GM12878 (cell line): ENCODE measurements around the gene KDM6B. TPM values are rescaled to one million over a fixed set of nuclear protein-coding genes. Genes with fewer than 3 reads are reported as not detected.

Experiments
- BACH1 ChIP-seq: fragments of 450-650 bp; IDR thresholded peaks from 2 replicates; pipeline ENCODE4 v1.6.1; 2017; ENCODE audit warnings: mild to moderate bottlenecking, borderline replicate concordance
- CHD1 ChIP-seq: IDR thresholded peaks from 2 replicates; pipeline ENCODE4 v1.6.1; 2012; ENCODE audit warnings: low read depth, low read length, improper control_type of control experiment
- ESRRA ChIP-seq: IDR thresholded peaks from 2 replicates; pipeline ENCODE4 v1.6.1; 2012; ENCODE audit warnings: mild to moderate bottlenecking, low read length, improper control_type of control experiment
- FOS ChIP-seq: IDR thresholded peaks from 3 replicates; pipeline ENCODE4 v1.6.1; 2011; ENCODE audit warnings: borderline replicate concordance; ENCODE audit not compliant: insufficient read length; ENCODE audit errors: extremely low read depth
- KLF5 ChIP-seq: fragments of 450-650 bp; IDR thresholded peaks from 2 replicates; pipeline ENCODE4 v1.6.1; 2014; ENCODE audit warnings: mild to moderate bottlenecking; ENCODE audit not compliant: partially characterized antibody
- LARP7 ChIP-seq: fragments of 450-650 bp; IDR thresholded peaks from 2 replicates; pipeline ENCODE4 v1.6.1; 2017; ENCODE audit warnings: mild to moderate bottlenecking
- MEF2A ChIP-seq: IDR thresholded peaks from 2 replicates; pipeline ENCODE4 v1.6.1; 2011; ENCODE audit warnings: low read depth, mild to moderate bottlenecking, low read length, moderate library complexity; ENCODE audit not compliant: insufficient read depth
- MXI1 ChIP-seq: fragments of 150-350 bp; IDR thresholded peaks from 2 replicates; pipeline ENCODE4 v1.6.1; 2011; ENCODE audit warnings: low read depth, mild to moderate bottlenecking, inconsistent platforms, low read length, improper control_type of control experiment
- NFYA ChIP-seq: IDR thresholded peaks from 2 replicates; pipeline ENCODE4 v1.6.1; 2011; ENCODE audit warnings: low read depth, mild to moderate bottlenecking, low read length, improper control_type of control experiment, borderline replicate concordance
- POLR2AphosphoS2 ChIP-seq: IDR thresholded peaks from 2 replicates; pipeline ENCODE4 v1.6.1; 2011; ENCODE audit warnings: low read depth, mild to moderate bottlenecking, low read length, improper control_type of control experiment, moderate library complexity
- polyA plus RNA-seq, 11 experiments: library from polyadenylated mRNA; depleted of rRNA in 4 of 11; unstranded in 6 of 11; stranded (reverse) in 5 of 11; fragments of >200 nt; fragmentation: Nextera tagmentation in 4 of 11; fragmentation: Illumina TruSeq in 1 of 11; extraction: Ambion mirVana in 4 of 11; extraction: Trizol in 1 of 11; gene quantifications; 1 replicate in 1 of 11; 2 replicates in 10 of 11; pipeline versions ENCODE4 v1.2.1 to v1.2.3, GENCODE V29; 2011 to 2016; ENCODE audit warnings: inconsistent platforms in 2 of 11, missing spikeins in 2 of 11, low read depth in 1 of 11
- total RNA-seq, 4 experiments: library from RNA; depleted of rRNA in 3 of 4; stranded (reverse); fragments of >200 nt in 3 of 4; fragmentation: Illumina TruSeq in 1 of 4; extraction: Trizol in 1 of 4; gene quantifications; 2 replicates each; pipeline versions ENCODE4 v1.2.1 to v1.2.3, GENCODE V29; 2013 to 2021
- TF ChIP-seq, protein P1 (sequence below): IDR thresholded peaks from 2 replicates; pipeline ENCODE4 v1.6.1; 2012; ENCODE audit warnings: low read depth, low read length, improper control_type of control experiment

Gene KDM6B
- total and polyA plus RNA-seq, 10 of the 15 experiments (the other 5 are each of a cell fraction or from before 2014, with no cell fraction given) = 0.05 to 33.5 (median 2.3) TPM

DNA sequence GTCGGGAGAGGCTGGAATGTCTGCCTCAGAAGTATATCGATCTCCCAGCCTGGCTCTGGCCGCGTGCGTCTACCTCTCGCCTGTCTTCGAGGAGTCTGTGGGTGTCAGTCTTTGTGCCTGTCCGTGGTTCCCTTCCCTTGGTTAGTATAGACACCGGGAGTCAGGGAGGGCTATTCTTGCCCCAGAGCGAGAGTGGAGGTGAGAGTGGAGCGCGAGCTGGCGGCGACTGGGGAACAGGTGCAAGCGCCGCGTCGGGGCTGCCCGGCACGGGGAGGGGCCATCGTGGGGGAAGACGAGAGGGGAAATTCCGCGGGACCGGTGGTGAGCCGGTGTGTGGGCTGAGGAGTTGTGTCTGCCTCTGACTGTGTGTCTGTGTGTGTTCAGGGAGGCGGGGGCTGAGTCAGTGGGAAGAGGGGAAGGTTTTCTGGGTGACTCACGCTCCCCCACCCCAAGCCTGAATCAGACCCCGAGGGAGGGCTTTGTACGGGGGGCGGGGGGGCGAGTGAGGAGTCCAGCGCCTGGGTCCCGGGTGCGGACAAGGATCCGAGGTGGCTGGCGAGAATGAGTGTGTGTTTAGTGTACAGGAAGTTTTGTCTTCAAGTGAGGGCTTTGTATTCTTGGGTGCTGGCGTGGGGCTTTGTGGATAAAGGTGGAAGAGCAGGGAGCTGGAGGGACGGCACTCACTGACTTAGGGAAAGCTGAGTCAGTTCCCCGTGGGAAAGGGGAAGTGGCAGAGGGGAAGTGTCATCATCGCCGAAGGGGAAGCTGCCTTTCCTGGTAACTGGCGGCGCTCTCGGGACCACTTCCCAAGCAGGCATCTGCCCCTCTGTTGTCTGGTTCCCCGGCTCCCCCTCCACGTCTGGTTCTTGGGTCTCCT, 8.6 kb downstream of the KDM6B start (continued):
- TF ChIP-seq, protein P1, sequence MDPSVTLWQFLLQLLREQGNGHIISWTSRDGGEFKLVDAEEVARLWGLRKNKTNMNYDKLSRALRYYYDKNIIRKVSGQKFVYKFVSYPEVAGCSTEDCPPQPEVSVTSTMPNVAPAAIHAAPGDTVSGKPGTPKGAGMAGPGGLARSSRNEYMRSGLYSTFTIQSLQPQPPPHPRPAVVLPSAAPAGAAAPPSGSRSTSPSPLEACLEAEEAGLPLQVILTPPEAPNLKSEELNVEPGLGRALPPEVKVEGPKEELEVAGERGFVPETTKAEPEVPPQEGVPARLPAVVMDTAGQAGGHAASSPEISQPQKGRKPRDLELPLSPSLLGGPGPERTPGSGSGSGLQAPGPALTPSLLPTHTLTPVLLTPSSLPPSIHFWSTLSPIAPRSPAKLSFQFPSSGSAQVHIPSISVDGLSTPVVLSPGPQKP = no peak
- TF ChIP-seq CHD1 (no peak; the same call in 1 of the 2 replicates), FOS (no peak), ESRRA (peak; percentile 70; the same call in 1 of the 2 replicates), BACH1 (peak; percentile 85; the same call in 1 of the 2 replicates), POLR2AphosphoS2 (peak; percentile 63; the same call in 1 of the 2 replicates), KLF5 (peak; percentile 33), LARP7 (peak; percentile 74), MXI1 (peak; percentile 58), NFYA (no peak), MEF2A (no peak)
